ENCODE measurements around the gene MED15. TPM values are rescaled to one million over a fixed set of nuclear protein-coding genes. Genes with fewer than 3 reads are reported as not detected.

MED15 gene
- total and polyA plus RNA-seq, 12 donors, result 22.5 to 203 (median 82.2) TPM

GRCh38 chr22:20595461-20595860 is 88.1 kb downstream of the MED15 start:
- Histone ChIP-seq H3K36me3 (replicated peaks in 1 of 2) (no peaks in the 10 kb centered on the region), H3K4me1 (replicated peaks in 1 of 2) (no peaks in the 10 kb centered on the region), H3K9me3 (replicated peaks in 1 of 3) (no peaks in the 10 kb centered on the region), H3K4me3 (no peak overlapping the region), H3K27me3 (no peaks in the 10 kb centered on the region), H3K27ac (no peak overlapping the region)
- WGBS, 4 donors, result 74 to 90% (median 82%) methylated on average over 3 of the region's 3 CpGs
- TF ChIP-seq POLR2A (IDR thresholded peaks at IDR 0.05), result no peak
- TF ChIP-seq, protein P1, sequence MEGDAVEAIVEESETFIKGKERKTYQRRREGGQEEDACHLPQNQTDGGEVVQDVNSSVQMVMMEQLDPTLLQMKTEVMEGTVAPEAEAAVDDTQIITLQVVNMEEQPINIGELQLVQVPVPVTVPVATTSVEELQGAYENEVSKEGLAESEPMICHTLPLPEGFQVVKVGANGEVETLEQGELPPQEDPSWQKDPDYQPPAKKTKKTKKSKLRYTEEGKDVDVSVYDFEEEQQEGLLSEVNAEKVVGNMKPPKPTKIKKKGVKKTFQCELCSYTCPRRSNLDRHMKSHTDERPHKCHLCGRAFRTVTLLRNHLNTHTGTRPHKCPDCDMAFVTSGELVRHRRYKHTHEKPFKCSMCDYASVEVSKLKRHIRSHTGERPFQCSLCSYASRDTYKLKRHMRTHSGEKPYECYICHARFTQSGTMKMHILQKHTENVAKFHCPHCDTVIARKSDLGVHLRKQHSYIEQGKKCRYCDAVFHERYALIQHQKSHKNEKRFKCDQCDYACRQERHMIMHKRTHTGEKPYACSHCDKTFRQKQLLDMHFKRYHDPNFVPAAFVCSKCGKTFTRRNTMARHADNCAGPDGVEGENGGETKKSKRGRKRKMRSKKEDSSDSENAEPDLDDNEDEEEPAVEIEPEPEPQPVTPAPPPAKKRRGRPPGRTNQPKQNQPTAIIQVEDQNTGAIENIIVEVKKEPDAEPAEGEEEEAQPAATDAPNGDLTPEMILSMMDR (IDR thresholded peaks at IDR 0.05), result no peak
- intact Hi-C loops (cut with DNase I), result no loop called here
- no peak for DNase-seq

- no peak overlapping the region for H3K27ac ChIP-seq
- DNase-seq, result no peak
- H3K36me3 ChIP-seq (replicated peaks in 1 of 2), result no peaks in the 10 kb centered on the region
- TF ChIP-seq, protein P1 (IDR thresholded peaks at IDR 0.05), result no peak
- 68 to 79% (median 71%) methylated on average over 4 to 5 of the region's 5 CpGs for WGBS, 4 donors
- no peak overlapping the region for H3K4me3 ChIP-seq
- intact Hi-C loops (cut with DNase I), result no loop called here
- no peaks in the 10 kb centered on the region for H3K9me3 ChIP-seq (replicated peaks in 1 of 3)
- no peaks in the 10 kb centered on the region for H3K4me1 ChIP-seq (replicated peaks in 1 of 2)
- H3K27me3 ChIP-seq, result no peaks in the 10 kb centered on the region
These were observed 91.7 kb downstream of the MED15 start for GRCh38 chr22:20599117-20599516.

DNA sequence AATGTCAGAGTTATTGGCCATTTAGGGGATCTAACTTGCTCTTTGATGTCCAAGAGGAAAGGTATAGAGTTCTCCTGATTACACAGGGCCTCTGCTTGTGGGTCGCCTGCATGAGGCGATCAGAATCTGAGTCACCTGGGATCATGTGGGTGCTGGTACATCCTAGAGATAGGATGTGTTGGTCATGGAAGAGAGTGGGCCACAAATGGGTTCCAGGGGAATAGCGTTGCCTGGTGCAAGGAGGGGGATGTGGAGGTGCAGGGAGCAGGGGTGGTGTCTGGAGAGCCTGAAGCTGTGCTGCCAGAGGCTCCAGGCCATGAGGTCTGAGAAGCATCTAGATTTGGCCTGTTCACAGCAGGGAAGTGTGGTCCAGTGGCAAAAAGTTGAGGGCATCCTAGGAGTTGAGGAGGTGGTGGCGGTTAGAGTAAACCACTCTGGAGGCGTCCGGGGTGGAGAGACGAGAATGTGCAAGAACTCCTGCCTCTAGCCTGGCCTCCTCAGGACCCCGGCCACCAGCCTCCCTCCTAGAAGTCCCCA is 92.8 kb downstream of the MED15 start:
- 84 to 88% (median 86%) methylated on average over 8 of the region's 8 CpGs for WGBS, 4 donors
- no peaks in the 10 kb centered on the region for H3K27me3 ChIP-seq
- intact Hi-C loops (cut with DNase I), result loop anchor here in 1 of 2 donors (10.0 kb wide), 1 partner anchor 95 kb away; no protein-coding TSS in a partner anchor
- no peaks in the 10 kb centered on the region for H3K9me3 ChIP-seq (replicated peaks in 1 of 3)
- no peak overlapping the region for H3K4me3 ChIP-seq
- DNase-seq, result no peak
- no peak overlapping the region for H3K27ac ChIP-seq
- H3K4me1 ChIP-seq (replicated peaks in 1 of 2), result no peaks in the 10 kb centered on the region
- TF ChIP-seq, protein P1 (IDR thresholded peaks at IDR 0.05), result no peak
- TF ChIP-seq POLR2A (IDR thresholded peaks at IDR 0.05), result no peak
- H3K36me3 ChIP-seq (replicated peaks in 1 of 2), result no peaks in the 10 kb centered on the region

- Histone ChIP-seq H3K27me3 (no peaks in the 10 kb centered on the region), H3K4me1 (replicated peaks in 1 of 2) (no peaks in the 10 kb centered on the region), H3K36me3 (replicated peaks in 1 of 2) (no peaks in the 10 kb centered on the region), H3K9me3 (replicated peaks in 1 of 3) (no peaks in the 10 kb centered on the region), H3K27ac (no peak overlapping the region), H3K4me3 (no peak overlapping the region)
- 86 to 95% (median 92%) methylated on average over 7 of the region's 7 CpGs for WGBS, 4 donors
- no peak for TF ChIP-seq POLR2A (IDR thresholded peaks at IDR 0.05)
- TF ChIP-seq, protein P1 (IDR thresholded peaks at IDR 0.05), result no peak
- intact Hi-C loops (cut with DNase I), result loop anchor here in 1 of 2 donors (10.0 kb wide), 1 partner anchor 93 kb away; no protein-coding TSS in a partner anchor
- DNase-seq, result no peak
These were observed 93.9 kb downstream of the MED15 start for GRCh38 chr22:20601308-20601707.
